Esophagus mucosa (tissue), 1 donor: ENCODE measurements around the gene PTCHD1. TPM values are rescaled to one million over a fixed set of nuclear protein-coding genes. Genes with fewer than 3 reads are reported as not detected.

Experiments
- ATAC-seq: fragments of 200-7000 bp; cut with Tn5 transposase; one replicate; pipeline ENCODE4 v1.9.1; 2020
- total RNA-seq: library from RNA; stranded (reverse); gene quantifications from one replicate; pipeline ENCODE4 v1.2.4, GENCODE V29; 2023
- donor health status: DM: yes; HTN: yes; CAD: no.

PTCHD1 gene
- total RNA-seq, 1 donor from 2014 or later, result under 0.01 TPM

- ATAC-seq, result no peak
These were observed 69.2 kb downstream of the PTCHD1 start for GRCh38 chrX:23403849-23404248.

GRCh38 chrX:23422912-23423311, 88.3 kb downstream of the PTCHD1 start:
- ATAC-seq, result no peak

- no peak for ATAC-seq
These were observed 99.8 kb downstream of the PTCHD1 start for GRCh38 chrX:23434356-23434884.

DNA sequence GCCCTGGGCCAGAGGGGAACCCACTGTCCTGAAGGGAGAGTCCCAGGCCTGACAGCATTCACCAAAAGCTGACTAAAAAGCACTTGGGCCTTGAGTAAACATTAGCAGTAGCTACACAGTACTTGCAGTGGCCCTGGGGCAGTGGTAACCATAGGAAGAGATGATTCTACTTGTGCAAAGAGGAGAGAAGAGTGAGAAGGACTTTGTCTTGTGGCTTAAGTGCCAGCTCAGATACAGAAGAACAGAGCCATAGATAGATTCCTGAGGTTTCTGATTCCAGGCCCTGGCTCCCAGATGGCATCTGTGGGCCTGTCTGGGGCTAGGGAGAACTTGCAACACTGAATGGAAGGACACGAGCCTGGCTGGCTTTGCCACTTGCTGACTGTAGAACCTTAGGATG, 100.5 kb downstream of the PTCHD1 start:
- ATAC-seq, result no peak

DNA sequence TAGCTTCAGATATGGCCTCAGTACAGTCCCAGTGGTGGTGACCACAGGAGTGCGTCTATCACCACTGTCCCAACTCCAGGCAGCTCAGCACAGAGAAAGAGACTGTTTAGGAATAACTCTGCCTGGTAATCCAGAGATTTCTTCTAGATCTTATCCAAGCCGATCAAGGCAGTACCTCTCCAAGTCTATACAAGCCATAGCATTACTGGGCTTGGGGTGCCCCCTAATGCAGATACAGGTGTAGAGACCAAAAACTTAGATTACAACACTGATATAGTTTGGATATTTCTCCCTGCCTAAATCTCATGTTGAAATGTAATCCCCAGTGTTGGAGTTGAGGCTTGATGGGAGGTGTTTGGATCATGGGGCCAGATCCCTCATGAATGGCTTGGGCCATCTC, 100.9 kb downstream of the PTCHD1 start:
- no peak for ATAC-seq

- ATAC-seq, result no peak
These were observed 102.2 kb downstream of the PTCHD1 start for GRCh38 chrX:23436875-23437274.

DNA sequence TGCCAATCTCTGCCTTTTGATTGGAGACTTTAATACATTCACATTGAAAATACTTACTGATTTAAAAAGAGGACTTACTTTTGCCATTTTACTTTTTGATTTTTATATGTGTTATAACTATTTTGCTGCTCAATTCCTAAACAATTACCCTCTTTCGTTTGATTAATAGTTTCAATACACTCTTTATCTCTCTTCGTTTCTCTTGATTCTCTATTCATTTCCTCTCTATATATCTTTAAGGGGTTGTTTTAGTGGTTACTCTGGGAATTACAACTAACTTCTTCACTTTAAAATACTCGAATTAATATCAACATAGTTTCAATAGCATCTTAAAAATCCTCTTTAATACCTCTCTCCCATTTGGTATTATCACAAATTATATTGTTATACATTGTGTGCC, 116.6 kb downstream of the PTCHD1 start:
- no peak for ATAC-seq
